NCI-H748 treated with DMSO at 0.1 percent for 48 hours (cell line): ENCODE data around the gene PMVK.

Experiments used
- DNase-seq: peaks from one replicate; lab custom pipeline; 2025; lab: John Stamatoyannopoulos, UW

The PMVK gene

GRCh38 chr1:154945962-154946850, 9.7 kb upstream of the PMVK start:
- DNase-seq: no peak

- no peak for DNase-seq
These were observed 8.8 kb upstream of the PMVK start for GRCh38 chr1:154945160-154945961.

GRCh38 chr1:154944401-154945159, 8.1 kb upstream of the PMVK start:
- no peak for DNase-seq

- DNase-seq: peak; percentile 27
These were observed 7.3 kb upstream of the PMVK start for GRCh38 chr1:154943649-154944400.

- DNase-seq: no peak
These were observed 5.0 kb upstream of the PMVK start for GRCh38 chr1:154941333-154942013.

GRCh38 chr1:154940651-154941194, 4.2 kb upstream of the PMVK start:
- DNase-seq: no peak

GRCh38 chr1:154940213-154940560, 3.7 kb upstream of the PMVK start:
- no peak for DNase-seq

GRCh38 chr1:154938604-154939399, 2.3 kb upstream of the PMVK start:
- DNase-seq: no peak

GRCh38 chr1:154937988-154938386, 1.5 kb upstream of the PMVK start:
- DNase-seq: no peak

GRCh38 chr1:154937085-154937987, 817 bp upstream of the PMVK start:
- DNase-seq: peak; percentile 82

- DNase-seq: no peak
These were observed 567 bp downstream of the PMVK start for GRCh38 chr1:154935749-154936554.

GRCh38 chr1:154934358-154934948, 2.1 kb downstream of the PMVK start:
- no peak for DNase-seq

GRCh38 chr1:154931940-154932487, 4.5 kb downstream of the PMVK start:
- DNase-seq: no peak

- no peak for DNase-seq
These were observed 10.3 kb downstream of the PMVK start for GRCh38 chr1:154926201-154926600.

GRCh38 chr1:154925335-154926170, 11.0 kb downstream of the PMVK start:
- DNase-seq: no peak

- DNase-seq: no peak
These were observed 12.8 kb downstream of the PMVK start for GRCh38 chr1:154923695-154924094.
